Muscle layer of duodenum (tissue), 2 donors: Measurements from ENCODE around the gene BAX.

ENCODE experiments used
- H3K27ac ChIP-seq: one replicate; pipeline ENCODE4 v1.7.0; 2013; ENCODE audit warnings: mild to moderate bottlenecking, low read length
- H3K27me3 ChIP-seq: one replicate; pipeline ENCODE4 v1.7.0; 2013; ENCODE audit warnings: low read depth, mild to moderate bottlenecking, control low read depth, low read length
- H3K36me3 ChIP-seq, 2 donors: one replicate each; pipeline ENCODE4 v1.7.0; 2013; ENCODE audit warnings: low read length in 2 of 2, control low read depth in 1 of 2, mild to moderate bottlenecking in 1 of 2; ENCODE audit not compliant: insufficient read depth in 2 of 2, control insufficient read depth in 1 of 2
- H3K4me1 ChIP-seq, 2 donors: one replicate each; pipeline ENCODE4 v1.7.0; 2013; ENCODE audit warnings: low read length in 2 of 2, mild to moderate bottlenecking in 2 of 2, control low read depth in 1 of 2, moderate library complexity in 1 of 2; ENCODE audit not compliant: insufficient read depth in 2 of 2, control insufficient read depth in 1 of 2
- H3K4me3 ChIP-seq, 2 donors: one replicate each; pipeline ENCODE4 v1.7.0; 2013; ENCODE audit warnings: low read length in 2 of 2, low read depth in 1 of 2, mild to moderate bottlenecking in 1 of 2
- H3K9me3 ChIP-seq, 2 donors: one replicate each; pipeline ENCODE4 v1.7.0; 2013; ENCODE audit warnings: low read length in 2 of 2, control low read depth in 1 of 2, mild to moderate bottlenecking in 1 of 2; ENCODE audit not compliant: control insufficient read depth in 1 of 2
- donor health status: healthy.

BAX gene

GRCh38 chr19:48934837-48935236 is 19.8 kb upstream of the BAX start:
- Histone ChIP-seq H3K36me3 (no peaks in the 10 kb centered on the region), H3K27me3 (no peaks in the 10 kb centered on the region), H3K27ac (no peak overlapping the region), H3K9me3 (no peaks in the 10 kb centered on the region), H3K4me1 (peaks cover 6 to 10% of the 10 kb centered on the region in 2 donors), H3K4me3 (no peak overlapping the region)

- H3K9me3 ChIP-seq, result peaks cover 0 to 4% of the 10 kb centered on the region in 2 donors
- no peak overlapping the region for H3K27ac ChIP-seq
- H3K27me3 ChIP-seq, result no peaks in the 10 kb centered on the region
- H3K4me1 ChIP-seq, result peaks cover 6 to 10% of the 10 kb centered on the region in 2 donors
- no peak overlapping the region for H3K4me3 ChIP-seq
- peaks cover 0 to under 1% of the 10 kb centered on the region in 2 donors for H3K36me3 ChIP-seq
Measured at GRCh38 chr19:48935864-48936263, 18.8 kb upstream of the BAX start.

GRCh38 chr19:48938256-48938655 is 16.4 kb upstream of the BAX start:
- peaks cover 0 to 3% of the 10 kb centered on the region in 2 donors for H3K36me3 ChIP-seq
- peaks cover 0 to 10% of the 10 kb centered on the region in 2 donors for H3K9me3 ChIP-seq
- H3K27me3 ChIP-seq, result no peaks in the 10 kb centered on the region
- peaks cover 2 to 6% of the 10 kb centered on the region in 2 donors for H3K4me1 ChIP-seq
- no peak overlapping the region for H3K4me3 ChIP-seq
- H3K27ac ChIP-seq, result no peak overlapping the region

GRCh38 chr19:48940902-48941301 is 13.8 kb upstream of the BAX start:
- peaks cover 0 to 10% of the 10 kb centered on the region in 2 donors for H3K9me3 ChIP-seq
- peaks cover 0 to 3% of the 10 kb centered on the region in 2 donors for H3K36me3 ChIP-seq
- no peak overlapping the region for H3K4me3 ChIP-seq
- no peaks in the 10 kb centered on the region for H3K4me1 ChIP-seq
- no peaks in the 10 kb centered on the region for H3K27me3 ChIP-seq
- no peak overlapping the region for H3K27ac ChIP-seq

GRCh38 chr19:48943081-48943480 is 11.6 kb upstream of the BAX start:
- Histone ChIP-seq H3K27me3 (no peaks in the 10 kb centered on the region), H3K27ac (no peak overlapping the region), H3K9me3 (peaks cover 0 to 10% of the 10 kb centered on the region in 2 donors), H3K4me3 (no peak overlapping the region), H3K36me3 (peaks cover 0 to 3% of the 10 kb centered on the region in 2 donors), H3K4me1 (no peaks in the 10 kb centered on the region)

GRCh38 chr19:48945415-48945814 is 9.3 kb upstream of the BAX start:
- Histone ChIP-seq H3K36me3 (peaks cover 0 to 3% of the 10 kb centered on the region in 2 donors), H3K27me3 (no peaks in the 10 kb centered on the region), H3K4me1 (no peaks in the 10 kb centered on the region), H3K9me3 (peaks cover 0 to 10% of the 10 kb centered on the region in 2 donors), H3K4me3 (no peak overlapping the region), H3K27ac (no peak overlapping the region)

- Histone ChIP-seq H3K27ac (no peak overlapping the region), H3K36me3 (peaks cover 0 to 3% of the 10 kb centered on the region in 2 donors), H3K9me3 (peaks cover 0 to 6% of the 10 kb centered on the region in 2 donors), H3K4me1 (no peaks in the 10 kb centered on the region), H3K27me3 (no peaks in the 10 kb centered on the region), H3K4me3 (no peak overlapping the region)
Measured at GRCh38 chr19:48945817-48946216, 8.9 kb upstream of the BAX start.

GRCh38 chr19:48946463-48947257 is 8.0 kb upstream of the BAX start:
- H3K36me3 ChIP-seq, result no peaks in the 10 kb centered on the region
- no peaks in the 10 kb centered on the region for H3K4me1 ChIP-seq
- H3K4me3 ChIP-seq, result no peak overlapping the region
- no peak overlapping the region for H3K27ac ChIP-seq
- no peaks in the 10 kb centered on the region for H3K9me3 ChIP-seq
- no peaks in the 10 kb centered on the region for H3K27me3 ChIP-seq

GRCh38 chr19:48947258-48947542 is 7.5 kb upstream of the BAX start:
- Histone ChIP-seq H3K27ac (no peak overlapping the region), H3K4me1 (no peaks in the 10 kb centered on the region), H3K4me3 (no peak overlapping the region), H3K9me3 (no peaks in the 10 kb centered on the region), H3K36me3 (no peaks in the 10 kb centered on the region), H3K27me3 (no peaks in the 10 kb centered on the region)

GRCh38 chr19:48950159-48950558 is 4.5 kb upstream of the BAX start:
- Histone ChIP-seq H3K9me3 (no peaks in the 10 kb centered on the region), H3K27ac (no peak overlapping the region), H3K4me3 (no peak overlapping the region), H3K27me3 (no peaks in the 10 kb centered on the region), H3K4me1 (peaks cover 0 to under 1% of the 10 kb centered on the region in 2 donors), H3K36me3 (no peaks in the 10 kb centered on the region)

- Histone ChIP-seq H3K27ac (no peak overlapping the region), H3K4me1 (peaks cover 8 to 9% of the 10 kb centered on the region in 2 donors), H3K4me3 (no peak overlapping the region)
Measured at GRCh38 chr19:48950830-48951519, 3.7 kb upstream of the BAX start.

More at GRCh38 chr19:48950830-48951519, 3.7 kb upstream of the BAX start:
- no peaks in the 10 kb centered on the region for H3K36me3 ChIP-seq
- H3K9me3 ChIP-seq, result no peaks in the 10 kb centered on the region
- no peaks in the 10 kb centered on the region for H3K27me3 ChIP-seq
